ENCODE measurements around the gene OR52L1.
A peak's percentile ranks its signal among the peaks of the same experiment; 100 is the strongest.

OR52L1 gene

DNA sequence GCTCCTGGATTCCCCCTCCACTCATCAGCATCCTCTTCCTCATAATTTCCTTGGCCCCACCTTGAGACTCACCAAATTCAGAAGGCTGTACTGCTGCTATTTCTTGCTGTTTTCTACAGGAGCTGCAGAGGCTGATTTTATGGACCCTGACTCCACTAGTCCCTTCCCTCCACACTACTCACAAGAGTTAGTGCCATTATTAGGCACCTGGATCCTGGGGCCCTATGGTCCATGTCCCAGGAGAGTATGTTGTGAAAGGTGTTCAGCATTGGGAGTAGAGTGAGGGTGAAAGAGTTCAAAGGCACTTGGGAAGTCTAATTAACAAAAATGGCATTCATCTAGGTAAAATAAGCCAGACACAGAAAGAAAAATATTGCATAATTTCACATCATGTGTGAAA is 20.1 kb upstream of the OR52L1 start, which contains the start of gene OR56A4:
Gene OR56A4, minus strand, starts transcription at position 101 of the 400 bp plus-strand sequence. CDS start 3,954 bp downstream, outside the sequence.
- TF ChIP-seq, protein P1, sequence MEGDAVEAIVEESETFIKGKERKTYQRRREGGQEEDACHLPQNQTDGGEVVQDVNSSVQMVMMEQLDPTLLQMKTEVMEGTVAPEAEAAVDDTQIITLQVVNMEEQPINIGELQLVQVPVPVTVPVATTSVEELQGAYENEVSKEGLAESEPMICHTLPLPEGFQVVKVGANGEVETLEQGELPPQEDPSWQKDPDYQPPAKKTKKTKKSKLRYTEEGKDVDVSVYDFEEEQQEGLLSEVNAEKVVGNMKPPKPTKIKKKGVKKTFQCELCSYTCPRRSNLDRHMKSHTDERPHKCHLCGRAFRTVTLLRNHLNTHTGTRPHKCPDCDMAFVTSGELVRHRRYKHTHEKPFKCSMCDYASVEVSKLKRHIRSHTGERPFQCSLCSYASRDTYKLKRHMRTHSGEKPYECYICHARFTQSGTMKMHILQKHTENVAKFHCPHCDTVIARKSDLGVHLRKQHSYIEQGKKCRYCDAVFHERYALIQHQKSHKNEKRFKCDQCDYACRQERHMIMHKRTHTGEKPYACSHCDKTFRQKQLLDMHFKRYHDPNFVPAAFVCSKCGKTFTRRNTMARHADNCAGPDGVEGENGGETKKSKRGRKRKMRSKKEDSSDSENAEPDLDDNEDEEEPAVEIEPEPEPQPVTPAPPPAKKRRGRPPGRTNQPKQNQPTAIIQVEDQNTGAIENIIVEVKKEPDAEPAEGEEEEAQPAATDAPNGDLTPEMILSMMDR (IDR thresholded peaks at IDR 0.05; ENCODE audit: low read depth, low read length), result no peak
- DNase-seq (ENCODE audit: extremely low read depth, low read depth), result no peak

DNA sequence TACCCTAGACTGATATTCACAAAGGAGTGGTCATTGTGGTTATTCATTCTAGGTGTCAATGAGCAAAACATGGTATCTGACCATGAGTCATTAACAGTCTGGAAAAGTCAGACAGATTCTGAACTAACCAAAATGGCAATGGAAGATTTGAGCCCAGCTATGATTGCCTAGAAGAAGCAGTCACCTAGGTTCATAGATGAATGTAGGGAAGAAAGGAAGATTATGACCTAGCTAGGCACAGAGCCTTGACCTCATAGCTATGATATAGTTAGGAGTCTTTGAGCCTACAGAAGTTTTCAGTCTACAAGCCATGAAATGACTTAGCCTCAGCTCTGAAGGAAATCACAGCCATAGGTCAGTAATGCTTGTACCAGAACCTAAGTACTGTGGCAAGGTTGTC is 19.6 kb upstream of the OR52L1 start:
- DNase-seq (ENCODE audit: extremely low read depth, low read depth), result no peak
- TF ChIP-seq, protein P1 (IDR thresholded peaks at IDR 0.05; ENCODE audit: low read depth, low read length), result no peak

DNA sequence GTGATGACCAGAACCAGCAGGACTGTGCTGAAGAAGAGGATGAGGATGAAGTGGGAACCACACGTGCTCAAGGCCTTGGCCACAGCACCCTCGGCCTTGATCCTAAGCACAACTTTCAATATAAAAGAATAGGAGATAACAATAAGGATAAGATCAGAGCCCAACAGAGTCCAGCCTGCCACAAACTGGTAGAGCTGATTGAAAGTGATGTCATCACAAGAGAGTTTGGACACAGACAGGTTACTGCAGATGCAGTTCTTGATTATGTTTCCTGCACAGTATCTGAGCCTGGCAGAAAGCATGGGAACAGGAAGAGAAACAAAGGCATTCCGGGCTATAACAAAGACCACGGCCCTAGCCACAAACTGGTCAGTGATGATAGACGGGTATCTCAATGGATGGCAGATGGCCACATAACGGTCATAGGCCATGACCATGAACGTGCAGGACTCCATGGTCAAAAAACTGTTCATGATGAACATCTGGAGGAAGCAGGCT is 15.5 kb upstream of the OR52L1 start:
- DNase-seq (ENCODE audit: extremely low read depth, low read depth), result no peak
- TF ChIP-seq, protein P1 (IDR thresholded peaks at IDR 0.05; ENCODE audit: low read depth, low read length), result no peak

DNA sequence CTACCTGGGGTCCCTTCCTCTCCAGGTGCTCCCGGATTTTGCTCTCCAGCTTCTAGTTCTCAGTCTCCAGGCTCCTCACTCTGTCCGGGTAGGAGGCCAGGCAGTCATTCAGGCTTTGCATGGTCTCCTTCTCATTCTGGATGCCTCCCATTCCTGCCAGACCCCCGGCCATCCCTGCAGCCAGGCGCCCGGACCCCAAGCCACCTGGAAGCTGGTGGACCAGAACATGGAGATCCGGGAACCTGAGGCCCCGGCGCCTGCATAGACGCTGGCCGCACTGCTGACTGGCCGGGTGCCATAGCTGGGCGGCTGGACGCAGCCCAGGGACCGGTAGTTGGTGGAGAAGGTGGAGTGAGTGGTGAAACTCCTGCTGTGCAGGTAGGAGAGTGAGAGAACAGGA is 8.0 kb upstream of the OR52L1 start:
- TF ChIP-seq, protein P1 (IDR thresholded peaks at IDR 0.05; ENCODE audit: low read depth, low read length), result no peak

DNA sequence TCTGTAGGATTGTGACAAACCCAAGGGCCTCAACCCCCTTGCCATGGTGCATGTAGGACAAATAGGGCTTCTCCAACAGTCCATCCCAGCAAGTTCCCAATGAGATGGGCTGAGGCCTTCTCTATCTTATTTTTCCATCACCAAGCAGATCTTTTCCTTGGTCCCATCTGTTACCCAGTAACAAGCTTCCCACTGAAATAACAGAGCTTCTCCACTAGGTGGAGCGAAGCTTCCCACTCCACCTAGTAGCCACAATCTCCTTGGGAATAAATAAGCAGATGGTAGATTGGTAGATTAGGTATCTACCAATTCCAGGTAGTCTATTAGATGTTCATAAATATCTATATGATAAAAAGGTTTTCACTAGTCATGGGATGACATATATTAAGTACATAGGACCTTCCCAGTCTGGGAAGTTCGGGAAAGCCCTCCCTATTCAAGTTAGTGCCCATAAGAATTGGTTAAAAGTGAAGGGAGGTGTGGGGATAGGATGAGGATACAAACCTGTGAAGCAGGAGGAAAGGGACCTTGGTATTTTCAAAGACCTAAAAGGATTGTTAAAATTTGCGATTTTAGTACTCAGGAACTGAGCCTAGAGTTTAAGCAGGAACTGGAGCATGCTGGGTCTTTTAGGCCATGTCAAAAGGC is 5.9 kb upstream of the OR52L1 start:
- TF ChIP-seq, protein P1 (IDR thresholded peaks at IDR 0.05; ENCODE audit: low read depth, low read length), result peak; percentile 38
- DNase-seq (ENCODE audit: extremely low read depth, low read depth), result no peak

More for the DNA sequence above, 8.0 kb upstream of the OR52L1 start:
- DNase-seq (ENCODE audit: extremely low read depth, low read depth), result no peak

DNA sequence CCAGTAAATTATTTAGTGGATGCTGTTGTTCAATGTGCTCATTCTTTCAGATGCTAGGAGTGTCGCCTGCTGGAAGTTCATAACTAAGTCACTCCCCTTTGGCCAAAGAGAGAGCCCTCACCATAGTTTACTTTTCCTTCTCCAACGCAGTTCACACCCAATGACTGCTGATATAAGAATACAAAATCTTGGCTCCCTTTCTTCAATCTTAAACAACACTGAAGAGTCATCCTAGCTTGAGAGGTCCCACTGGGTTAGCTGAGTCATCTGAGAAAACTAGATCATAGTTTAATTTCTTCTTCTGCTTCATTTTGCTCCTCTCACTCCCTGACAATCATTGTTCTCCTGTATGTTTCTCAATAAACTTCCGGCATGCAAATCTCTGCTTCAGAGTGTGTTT is 5.4 kb upstream of the OR52L1 start:
- TF ChIP-seq, protein P1 (IDR thresholded peaks at IDR 0.05; ENCODE audit: low read depth, low read length), result no peak
- no peak for DNase-seq (ENCODE audit: extremely low read depth, low read depth)

DNA sequence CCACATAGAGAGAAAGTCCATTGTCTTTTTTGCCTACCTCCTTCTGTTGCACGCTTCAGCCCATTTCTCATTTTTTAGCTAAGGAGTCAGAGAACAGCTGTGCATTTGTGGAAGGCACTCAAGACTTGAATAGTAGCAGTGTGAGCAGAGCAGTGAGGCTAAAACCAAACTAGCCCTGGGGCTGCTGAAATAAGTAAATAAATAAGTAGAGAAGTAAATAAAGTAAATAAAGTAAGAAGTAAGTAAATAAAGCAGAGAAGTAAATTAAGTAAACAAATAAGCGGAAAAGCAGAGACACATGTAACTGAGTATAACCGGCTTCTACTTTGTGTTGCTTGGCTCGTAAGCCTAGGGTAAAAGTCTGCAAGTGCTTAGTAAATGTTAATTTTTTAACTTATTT is 2.4 kb upstream of the OR52L1 start:
- TF ChIP-seq, protein P1 (IDR thresholded peaks at IDR 0.05; ENCODE audit: low read depth, low read length), result no peak
- DNase-seq (ENCODE audit: extremely low read depth, low read depth), result no peak

Measured in AG09319 (cell line).